Activated B cell treated with CpG ODN at 0.5 μM for 24 hours (primary cell): ENCODE data around the gene SFXN2. TPM values are rescaled to one million over a fixed set of nuclear protein-coding genes. Genes with fewer than 3 reads are reported as not detected.
A peak's percentile ranks its signal among the peaks of the same experiment; 100 is the strongest.

Experiments used
- ATAC-seq: fragments of 200-7000 bp; cut with Tn5 transposase; one replicate; pipeline ENCODE4 v1.10.0; 2021; ENCODE audit warnings: low read depth, mild to moderate bottlenecking, moderate library complexity
- CTCF ChIA-PET: fragments of 350-600 bp; sonication (Branson Sonifier 250); formaldehyde crosslinking; loops from one replicate; lab custom pipeline; 2021; ENCODE audit warnings: antibody characterized with exemption; lab: Charles Lee
- POLR2A ChIA-PET: fragments of 350-600 bp; sonication (Branson Sonifier 250); formaldehyde crosslinking; loops from one replicate; lab custom pipeline; 2021; ENCODE audit warnings: antibody characterized with exemption; lab: Charles Lee
- DNase-seq: peaks from one replicate; pipeline ENCODE4 v3.0.0; 2022
- H3K27ac Mint-ChIP-seq: one replicate; pipeline ENCODE4 v1.8.0; 2020; ENCODE audit warnings: mixed read lengths
- H3K27me3 Mint-ChIP-seq: one replicate; pipeline ENCODE4 v1.8.0; 2021; ENCODE audit warnings: mixed read lengths
- H3K36me3 Mint-ChIP-seq: one replicate; pipeline ENCODE4 v1.8.0; 2021; ENCODE audit warnings: low read depth, mixed read lengths
- H3K4me1 Mint-ChIP-seq: one replicate; pipeline ENCODE4 v1.8.0; 2021; ENCODE audit warnings: mixed read lengths
- H3K4me3 Mint-ChIP-seq: one replicate; pipeline ENCODE4 v1.8.0; 2020; ENCODE audit warnings: mild to moderate bottlenecking, mixed read lengths
- H3K9me3 Mint-ChIP-seq: one replicate; pipeline ENCODE4 v1.8.0; 2020; ENCODE audit warnings: mixed read lengths
- intact Hi-C: fragments of 100-400 bp; cut with micrococcal nuclease; formaldehyde crosslinking; loops from one replicate; pipeline ENCODE4 v1.15.1; 2024
- total RNA-seq: library from RNA; stranded (reverse); gene quantifications from 2 replicates; pipeline ENCODE4 v1.2.3, GENCODE V29; 2022
- TF ChIP-seq, protein P1 (sequence below): fragments of 200-600 bp; IDR thresholded peaks from one replicate; pipeline ENCODE4 v1.8.0; 2022; ENCODE audit warnings: antibody characterized with exemption, mild to moderate bottlenecking

The SFXN2 gene
- total RNA-seq, 1 donor from 2014 or later: 28.9 TPM

- POLR2A ChIA-PET: interaction anchor here (0.5 to 1.2 kb wide), 3 partner anchors 9 to 33 kb away, joined by 3 to 9 read pairs (median 4); no protein-coding TSS in a partner anchor
- no peaks in the 10 kb centered on the region for H3K9me3 Mint-ChIP-seq
- CTCF ChIA-PET: interaction anchor here (0.6 to 1.5 kb wide), 3 partner anchors 9 to 118 kb away, joined by 3 read pairs; no protein-coding TSS in a partner anchor
These were observed 12.6 kb upstream of the SFXN2 start for GRCh38 chr10:102701796-102702195.

DNA sequence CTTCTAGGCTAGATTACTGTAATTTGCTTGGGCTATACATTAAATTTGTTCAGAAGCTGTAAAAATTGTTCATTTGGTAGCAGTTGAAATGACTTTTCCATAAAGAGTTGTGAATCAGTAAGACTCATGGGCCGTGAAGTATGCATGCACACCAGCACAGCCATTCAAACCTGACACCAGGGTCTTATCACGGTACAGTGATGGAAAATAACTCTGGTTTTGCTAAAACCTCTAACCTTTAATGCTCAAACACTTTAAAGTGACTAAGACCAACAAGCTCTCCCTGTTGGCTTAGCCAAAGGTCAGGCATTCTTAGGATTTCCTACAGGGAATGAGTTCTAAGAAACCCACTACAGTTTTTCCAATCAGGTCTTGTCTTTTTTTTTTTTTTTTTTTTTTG lies 11.7 kb upstream of the SFXN2 start:
- Mint-ChIP-seq H3K27me3 (no peaks in the 10 kb centered on the region), H3K27ac (no peak overlapping the region), H3K4me1 (no peaks in the 10 kb centered on the region), H3K4me3 (no peak overlapping the region), H3K9me3 (no peaks in the 10 kb centered on the region), H3K36me3 (peaks cover 18% of the 10 kb centered on the region)
- ChIA-PET POLR2A (no interaction called here), CTCF (no interaction called here)
- ATAC-seq: no peak
- intact Hi-C loops: no loop called here
- DNase-seq: no peak
- TF ChIP-seq, protein P1, sequence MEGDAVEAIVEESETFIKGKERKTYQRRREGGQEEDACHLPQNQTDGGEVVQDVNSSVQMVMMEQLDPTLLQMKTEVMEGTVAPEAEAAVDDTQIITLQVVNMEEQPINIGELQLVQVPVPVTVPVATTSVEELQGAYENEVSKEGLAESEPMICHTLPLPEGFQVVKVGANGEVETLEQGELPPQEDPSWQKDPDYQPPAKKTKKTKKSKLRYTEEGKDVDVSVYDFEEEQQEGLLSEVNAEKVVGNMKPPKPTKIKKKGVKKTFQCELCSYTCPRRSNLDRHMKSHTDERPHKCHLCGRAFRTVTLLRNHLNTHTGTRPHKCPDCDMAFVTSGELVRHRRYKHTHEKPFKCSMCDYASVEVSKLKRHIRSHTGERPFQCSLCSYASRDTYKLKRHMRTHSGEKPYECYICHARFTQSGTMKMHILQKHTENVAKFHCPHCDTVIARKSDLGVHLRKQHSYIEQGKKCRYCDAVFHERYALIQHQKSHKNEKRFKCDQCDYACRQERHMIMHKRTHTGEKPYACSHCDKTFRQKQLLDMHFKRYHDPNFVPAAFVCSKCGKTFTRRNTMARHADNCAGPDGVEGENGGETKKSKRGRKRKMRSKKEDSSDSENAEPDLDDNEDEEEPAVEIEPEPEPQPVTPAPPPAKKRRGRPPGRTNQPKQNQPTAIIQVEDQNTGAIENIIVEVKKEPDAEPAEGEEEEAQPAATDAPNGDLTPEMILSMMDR: no peak

More at GRCh38 chr10:102701796-102702195, 12.6 kb upstream of the SFXN2 start:
- ATAC-seq (no peak), DNase-seq (no peak)
- TF ChIP-seq, protein P1: no peak
- Mint-ChIP-seq H3K4me3 (no peak overlapping the region), H3K4me1 (no peaks in the 10 kb centered on the region), H3K27ac (no peak overlapping the region), H3K27me3 (no peaks in the 10 kb centered on the region), H3K36me3 (peaks cover 24% of the 10 kb centered on the region)
- intact Hi-C loops: no loop called here

DNA sequence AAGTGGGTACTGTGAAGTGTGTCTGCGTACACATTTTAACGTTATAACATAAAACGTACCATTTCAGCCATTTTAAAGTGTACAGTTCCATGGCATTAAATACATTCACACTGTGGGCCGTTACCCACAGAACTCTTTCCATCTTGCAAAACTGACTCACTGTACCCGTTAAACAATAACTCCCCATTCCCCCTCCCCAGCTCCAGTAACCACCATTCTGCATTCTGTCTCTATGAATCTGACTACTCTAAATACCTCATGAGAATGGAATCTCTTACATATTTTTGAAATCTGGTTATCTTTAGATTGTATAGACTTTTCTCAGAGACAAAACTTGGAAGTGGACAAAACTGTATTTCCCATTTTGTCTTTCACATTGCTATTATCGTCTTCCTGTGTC lies 9.5 kb upstream of the SFXN2 start:
- TF ChIP-seq, protein P1: no peak
- POLR2A ChIA-PET: interaction anchor here (1.0 kb wide), 1 partner anchor 59 kb away, joined by 3 read pairs; no protein-coding TSS in a partner anchor
- no peak for ATAC-seq
- Mint-ChIP-seq H3K27me3 (no peaks in the 10 kb centered on the region), H3K9me3 (no peaks in the 10 kb centered on the region), H3K4me1 (no peaks in the 10 kb centered on the region), H3K4me3 (no peak overlapping the region), H3K36me3 (peaks cover 2% of the 10 kb centered on the region), H3K27ac (no peak overlapping the region)
- intact Hi-C loops: no loop called here
- CTCF ChIA-PET: no interaction called here
- no peak for DNase-seq

DNA sequence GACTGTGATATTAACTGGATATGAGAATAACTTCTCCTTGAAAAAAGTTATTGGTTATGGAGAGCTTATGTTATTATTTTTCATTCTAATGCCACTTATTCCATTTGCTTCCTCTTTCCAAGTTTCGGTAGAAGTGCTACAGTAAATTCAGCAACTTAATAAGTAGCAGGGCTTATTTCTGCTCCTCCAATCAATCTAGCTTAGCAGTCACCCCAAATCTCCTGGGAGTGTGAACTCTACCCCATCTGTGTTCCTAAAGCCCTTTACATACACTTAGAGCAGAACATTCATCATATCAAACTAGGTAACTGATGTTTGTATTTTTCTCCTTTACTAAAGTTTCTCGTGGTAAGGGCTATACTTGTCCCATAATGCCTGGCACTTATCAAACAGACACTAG lies 8.9 kb upstream of the SFXN2 start:
- Mint-ChIP-seq H3K9me3 (no peaks in the 10 kb centered on the region), H3K27ac (no peak overlapping the region), H3K36me3 (peaks cover 2% of the 10 kb centered on the region), H3K27me3 (no peaks in the 10 kb centered on the region), H3K4me3 (no peak overlapping the region), H3K4me1 (peaks cover under 1% of the 10 kb centered on the region)
- TF ChIP-seq, protein P1: no peak
- ChIA-PET CTCF (no interaction called here), POLR2A (interaction anchor here (1.0 kb wide), 1 partner anchor 60 kb away, joined by 3 read pairs; no protein-coding TSS in a partner anchor)
- intact Hi-C loops: no loop called here
- ATAC-seq: no peak
- no peak for DNase-seq

GRCh38 chr10:102710609-102711008 lies 3.8 kb upstream of the SFXN2 start:
- POLR2A ChIA-PET: interaction anchor here (0.7 to 5.9 kb wide), 6 partner anchors 9 to 1589 kb away, joined by 3 to 137 read pairs (median 4); partner anchors contain the start of gene TRIM8
- H3K27ac Mint-ChIP-seq: peak overlapping the region; percentile 15
- DNase-seq (no peak), ATAC-seq (no peak)
- CTCF ChIA-PET: interaction anchor here (0.9 to 1.4 kb wide), 2 partner anchors 9 to 66 kb away, joined by 3 to 5 read pairs; partner anchors contain the start of gene TRIM8
- no peaks in the 10 kb centered on the region for H3K9me3 Mint-ChIP-seq
- H3K27me3 Mint-ChIP-seq: no peaks in the 10 kb centered on the region
- H3K4me1 Mint-ChIP-seq: peaks cover 36% of the 10 kb centered on the region
- TF ChIP-seq, protein P1: no peak
- peaks cover 7% of the 10 kb centered on the region for H3K36me3 Mint-ChIP-seq
- intact Hi-C loops: loop anchor here (5.0 kb wide), 3 partner anchors 33 to 482 kb away; partner anchors contain the start of genes CNNM2 and NT5C2
- peak overlapping the region; percentile 3 for H3K4me3 Mint-ChIP-seq
